ENCODE results near the gene MRPL2. TPM values are rescaled to one million over a fixed set of nuclear protein-coding genes. Genes with fewer than 3 reads are reported as not detected.

The MRPL2 gene
- total RNA-seq, 2 donors from 2014 or later: 51.6 to 65.2 TPM

GRCh38 chr6:43097502-43097901 is 38.3 kb upstream of the MRPL2 start:
- no peak overlapping the region for H3K4me3 ChIP-seq (ENCODE audit: low read length)
- no peaks in the 10 kb centered on the region for H3K27me3 ChIP-seq (ENCODE audit: control insufficient read depth, insufficient read depth, low read length, poor library complexity, severe bottlenecking)
- H3K4me1 ChIP-seq (ENCODE audit: control insufficient read depth, insufficient read depth, low read length): peaks cover 10% of the 10 kb centered on the region
- no peaks in the 10 kb centered on the region for H3K36me3 ChIP-seq (ENCODE audit: control insufficient read depth, insufficient read depth, low read length)
- DNase-seq: no peak
- no peak overlapping the region for H3K9ac ChIP-seq (ENCODE audit: extremely low read depth, low read length, poor library complexity, severe bottlenecking)
- Mint-ChIP-seq H3K27me3 (ENCODE audit: insufficient read depth) (no peaks in the 10 kb centered on the region), H3K36me3 (ENCODE audit: low read depth) (no peaks in the 10 kb centered on the region), H3K4me3 (no peak overlapping the region), H3K27ac (peak overlapping the region; percentile 18), H3K4me1 (peaks cover 42% of the 10 kb centered on the region), H3K9me3 (no peaks in the 10 kb centered on the region)
- no peaks in the 10 kb centered on the region for H3K9me3 ChIP-seq (ENCODE audit: control insufficient read depth, low read length)
- 96 to 100% methylated on average over 2 to 4 of the region's 4 CpGs for WGBS, 2 experiments (ENCODE audit: insufficient coverage in 1 of 2, insufficient read length in 1 of 2)
- TF ChIP-seq CTCF (conservative IDR thresholded peaks at IDR 0.05): no peak
- peak overlapping the region; percentile 18 for H3K27ac ChIP-seq (ENCODE audit: low read depth, low read length)

- no peaks in the 10 kb centered on the region for H3K27me3 ChIP-seq (ENCODE audit: control insufficient read depth, insufficient read depth, low read length, poor library complexity, severe bottlenecking)
- no peak overlapping the region for H3K4me3 ChIP-seq (ENCODE audit: low read length)
- Mint-ChIP-seq H3K27me3 (ENCODE audit: insufficient read depth) (no peaks in the 10 kb centered on the region), H3K4me1 (peaks cover 45% of the 10 kb centered on the region), H3K9me3 (no peaks in the 10 kb centered on the region), H3K27ac (peak overlapping the region; percentile 85), H3K36me3 (ENCODE audit: low read depth) (no peaks in the 10 kb centered on the region), H3K4me3 (no peak overlapping the region)
- H3K4me1 ChIP-seq (ENCODE audit: control insufficient read depth, insufficient read depth, low read length): peaks cover 10% of the 10 kb centered on the region
- peak overlapping the region; percentile 73 for H3K27ac ChIP-seq (ENCODE audit: low read depth, low read length)
- TF ChIP-seq CTCF (conservative IDR thresholded peaks at IDR 0.05): peak; percentile 22
- no peaks in the 10 kb centered on the region for H3K36me3 ChIP-seq (ENCODE audit: control insufficient read depth, insufficient read depth, low read length)
- WGBS, 2 experiments (ENCODE audit: insufficient coverage in 1 of 2, insufficient read length in 1 of 2): 88 to 100% methylated on average over 2 to 5 of the region's 5 CpGs
- no peak overlapping the region for H3K9ac ChIP-seq (ENCODE audit: extremely low read depth, low read length, poor library complexity, severe bottlenecking)
- no peak for DNase-seq
- H3K9me3 ChIP-seq (ENCODE audit: control insufficient read depth, low read length): no peaks in the 10 kb centered on the region
These were observed 37.9 kb upstream of the MRPL2 start for GRCh38 chr6:43097098-43097489.

- peak overlapping the region; percentile 85 for H3K27ac Mint-ChIP-seq
- Histone ChIP-seq H3K4me3 (ENCODE audit: low read length) (no peak overlapping the region), H3K27ac (ENCODE audit: low read depth, low read length) (peak overlapping the region; percentile 73), H3K9me3 (ENCODE audit: control insufficient read depth, low read length) (no peaks in the 10 kb centered on the region), H3K4me1 (ENCODE audit: control insufficient read depth, insufficient read depth, low read length) (peaks cover 10% of the 10 kb centered on the region), H3K27me3 (ENCODE audit: control insufficient read depth, insufficient read depth, low read length, poor library complexity, severe bottlenecking) (no peaks in the 10 kb centered on the region), H3K36me3 (ENCODE audit: control insufficient read depth, insufficient read depth, low read length) (no peaks in the 10 kb centered on the region), H3K9ac (ENCODE audit: extremely low read depth, low read length, poor library complexity, severe bottlenecking) (no peak overlapping the region)
- WGBS, 2 experiments (ENCODE audit: insufficient coverage in 1 of 2, insufficient read length in 1 of 2): 59 to 65% methylated on average over 5 to 7 of the region's 8 CpGs
- peak; percentile 77 for DNase-seq
- H3K4me1 Mint-ChIP-seq: peaks cover 45% of the 10 kb centered on the region
- no peaks in the 10 kb centered on the region for H3K36me3 Mint-ChIP-seq (ENCODE audit: low read depth)
- no peak for TF ChIP-seq CTCF (conservative IDR thresholded peaks at IDR 0.05)
- no peaks in the 10 kb centered on the region for H3K9me3 Mint-ChIP-seq
- H3K4me3 Mint-ChIP-seq: no peak overlapping the region
- no peaks in the 10 kb centered on the region for H3K27me3 Mint-ChIP-seq (ENCODE audit: insufficient read depth)
These were observed 37.3 kb upstream of the MRPL2 start for GRCh38 chr6:43096451-43097097.

All from endodermal cell (in vitro differentiated cells).